COR-L47 (cell line): ENCODE data around the gene SLC6A9.

Experiments
- DNase-seq: peaks from one replicate; lab custom pipeline; 2025; lab: John Stamatoyannopoulos, UW

Gene SLC6A9

DNA sequence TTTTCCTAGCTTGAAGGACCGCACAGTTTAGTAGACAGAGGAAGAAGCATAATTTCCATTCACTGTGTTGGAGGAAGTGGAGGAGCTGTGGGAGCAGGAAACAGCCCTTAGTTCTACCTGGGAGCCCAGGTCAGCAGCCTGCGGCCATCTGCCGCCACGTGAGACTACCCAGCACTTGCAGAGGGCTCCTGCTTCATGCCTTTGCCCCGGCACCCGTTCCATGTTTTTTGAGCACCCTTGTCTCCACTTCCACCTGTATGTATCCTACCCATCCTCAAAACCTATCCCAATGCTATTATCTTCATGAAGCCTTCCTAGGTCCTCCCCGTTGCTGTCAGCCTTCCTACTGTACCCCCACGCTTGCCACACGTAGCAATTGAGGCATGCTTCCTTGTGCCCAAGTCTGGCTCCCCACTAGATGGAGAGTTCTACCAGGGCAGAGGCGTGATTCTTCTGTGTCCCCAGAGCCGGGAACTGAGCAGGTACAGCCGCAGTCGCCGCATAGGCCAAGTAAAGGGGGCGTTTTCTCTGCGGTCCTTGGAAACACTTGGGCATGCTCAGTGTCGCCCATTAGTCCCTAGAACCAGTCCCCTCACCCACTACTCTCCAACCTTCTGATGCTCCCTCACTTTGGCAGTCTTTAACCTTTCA, 1.9 kb downstream of the SLC6A9 start:
- no peak for DNase-seq

DNA sequence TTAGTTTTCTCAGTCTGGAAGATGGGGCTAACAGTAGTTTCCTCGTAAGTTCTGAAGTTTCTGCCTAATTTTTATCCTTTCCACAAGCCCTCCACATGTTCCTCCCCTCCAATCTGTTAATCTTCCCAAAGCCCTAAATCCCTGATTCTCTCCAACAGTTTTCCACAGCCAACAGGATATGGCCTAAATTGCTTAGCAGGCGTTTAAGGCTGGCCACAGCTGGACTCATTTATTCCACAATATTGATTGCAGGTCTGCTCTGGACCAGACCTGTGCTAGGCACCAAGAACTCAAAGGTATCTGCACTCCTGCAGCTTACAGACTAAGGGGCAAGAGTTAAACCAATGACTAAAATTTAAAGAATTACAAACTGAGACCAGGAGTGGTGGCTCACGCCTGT, 3.9 kb downstream of the SLC6A9 start:
- no peak for DNase-seq

DNA sequence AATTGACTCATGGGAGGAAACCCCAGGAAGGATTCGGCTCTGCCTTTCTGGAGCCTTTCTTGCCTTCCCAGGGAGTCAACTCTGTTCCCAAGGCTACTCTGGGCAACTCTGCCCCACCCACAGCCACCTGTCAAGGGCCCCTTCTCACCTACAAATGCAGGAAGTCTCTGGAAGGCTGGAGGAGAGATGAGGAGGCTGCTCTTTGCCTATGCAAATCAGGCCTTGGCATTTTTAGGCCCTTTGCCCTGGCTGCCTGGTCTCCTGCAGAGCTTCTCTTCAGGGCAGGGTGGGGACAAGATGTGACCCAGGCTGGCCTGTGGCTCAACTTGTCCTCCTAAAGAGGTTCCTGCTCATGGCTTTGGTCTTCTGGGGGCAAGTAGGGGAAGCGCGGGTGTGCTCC, 5.4 kb downstream of the SLC6A9 start:
- DNase-seq: no peak

DNA sequence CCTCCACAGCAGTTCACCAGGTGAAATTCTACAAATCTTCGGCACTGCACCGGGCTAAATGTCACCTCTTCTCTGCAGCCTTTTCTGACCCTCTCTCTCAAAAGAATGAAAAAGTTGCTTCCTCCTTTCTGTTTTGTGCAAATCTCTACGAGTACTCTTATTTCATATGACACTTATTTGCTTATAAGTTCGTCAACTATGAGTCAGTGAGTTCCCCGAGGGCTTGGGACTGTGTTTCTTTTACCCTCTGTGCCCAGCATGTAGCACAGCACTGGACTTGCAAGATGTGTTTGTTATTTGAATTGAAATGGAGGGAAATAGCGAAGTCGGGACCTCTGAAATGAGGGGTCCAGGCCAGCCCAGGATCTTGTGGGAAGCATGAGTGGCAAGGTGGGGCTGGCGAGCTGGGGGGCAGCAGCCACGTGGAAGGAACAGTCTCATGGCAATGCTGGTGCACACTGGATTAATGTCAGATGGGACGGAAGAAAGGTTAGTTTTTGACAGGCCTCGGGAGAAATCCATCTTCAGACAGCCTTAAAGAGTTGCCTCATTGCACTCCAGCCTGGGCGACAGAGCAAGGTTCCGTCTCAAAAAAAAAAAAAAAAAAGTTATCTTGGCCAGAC, 6.2 kb downstream of the SLC6A9 start:
- no peak for DNase-seq

DNA sequence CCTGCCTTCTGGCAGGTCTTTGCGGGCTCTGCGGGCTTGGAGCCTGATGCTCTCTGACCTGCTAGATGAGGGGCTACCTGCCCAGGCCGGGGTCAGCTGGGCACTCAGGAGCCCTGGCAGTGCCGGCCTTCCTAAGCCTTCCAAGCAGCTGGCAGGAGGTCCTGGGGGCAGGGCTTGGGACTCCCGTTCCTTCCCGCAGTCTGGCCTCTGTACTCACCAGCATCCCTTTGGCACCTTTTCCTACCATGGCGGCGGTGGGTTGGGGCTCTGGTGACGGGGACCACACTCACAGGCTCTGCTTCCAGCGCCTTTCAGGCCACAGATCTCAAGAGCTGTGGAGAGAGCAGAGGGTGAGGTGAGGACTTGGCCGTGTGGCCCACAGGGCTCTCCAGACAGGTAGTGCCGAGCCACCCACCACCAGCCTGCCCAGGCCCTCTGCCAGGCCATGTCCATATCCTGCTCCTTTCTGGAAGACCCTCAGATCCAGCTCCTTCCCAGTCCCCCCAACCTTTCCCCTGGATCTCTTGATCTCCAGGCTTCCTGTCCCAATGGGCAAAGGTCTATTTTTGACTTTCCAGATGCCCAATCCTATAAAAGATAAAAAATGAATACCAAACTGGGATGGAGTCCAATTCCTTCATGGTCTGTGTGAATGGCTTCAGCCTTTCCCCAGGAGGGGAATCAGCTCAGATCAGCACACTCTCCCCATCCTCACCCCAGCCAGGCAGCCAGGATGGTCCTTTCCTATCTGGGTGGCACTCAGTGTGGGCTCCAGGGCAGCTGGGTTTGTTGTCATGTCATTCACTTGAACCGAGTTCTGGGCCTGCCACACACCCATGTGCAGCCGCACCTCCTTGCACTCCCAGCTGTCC, 7.0 kb downstream of the SLC6A9 start:
- no peak for DNase-seq

DNA sequence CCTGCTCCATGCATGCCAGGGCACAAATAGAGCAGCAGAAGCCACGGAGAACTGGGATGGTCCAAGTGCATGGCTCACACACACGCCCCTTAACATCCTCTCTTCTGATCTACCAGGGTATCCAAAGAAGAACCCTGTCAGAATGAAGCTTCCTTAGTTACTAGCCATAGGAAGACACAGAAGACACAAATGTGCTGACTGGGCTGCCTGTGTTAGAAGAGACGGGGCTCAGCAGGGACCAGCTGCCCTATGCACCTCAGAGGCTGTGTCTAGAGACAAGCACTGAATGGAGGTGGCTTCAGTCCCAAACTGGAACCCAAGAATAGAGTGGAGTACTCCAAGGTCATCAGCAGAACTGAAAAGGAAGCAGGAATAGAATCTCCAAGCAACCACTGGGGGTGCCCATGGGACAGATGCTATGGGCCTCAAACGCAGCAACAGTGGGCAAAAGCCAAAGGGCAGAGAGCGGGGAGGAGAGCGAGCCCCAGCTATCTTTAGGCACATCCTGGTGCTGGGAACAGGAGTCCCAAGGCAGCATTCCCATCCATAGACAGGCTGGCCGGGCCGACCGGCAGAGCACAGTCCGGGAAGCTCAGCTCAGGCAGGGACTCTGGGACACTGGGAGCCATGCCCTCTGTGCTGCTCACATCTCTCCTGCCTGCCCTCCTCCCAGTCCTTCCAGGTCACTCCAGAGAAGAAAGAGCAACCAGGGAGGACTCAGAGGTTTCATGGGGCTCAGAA, 9.5 kb downstream of the SLC6A9 start:
- no peak for DNase-seq

DNA sequence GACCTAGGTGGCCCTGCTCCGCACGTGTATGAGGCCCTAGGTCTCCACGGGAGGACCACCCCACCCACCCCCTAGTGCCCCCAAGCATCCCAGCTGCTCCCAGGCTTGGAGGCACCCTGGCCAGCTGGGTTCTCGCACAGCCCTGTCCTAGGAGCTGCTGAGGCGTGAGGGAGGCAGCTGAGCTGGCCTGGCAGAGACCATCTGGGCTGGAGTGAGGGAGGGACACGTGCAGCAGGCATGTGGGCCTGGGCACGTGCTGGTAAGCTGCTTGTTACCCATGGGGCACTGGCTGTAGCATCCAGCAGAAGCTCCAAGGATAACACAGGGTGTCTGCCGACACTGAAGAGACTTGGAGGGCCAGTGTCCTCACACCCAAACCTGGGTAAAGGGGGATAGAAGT, 10.1 kb downstream of the SLC6A9 start:
- DNase-seq: no peak

DNA sequence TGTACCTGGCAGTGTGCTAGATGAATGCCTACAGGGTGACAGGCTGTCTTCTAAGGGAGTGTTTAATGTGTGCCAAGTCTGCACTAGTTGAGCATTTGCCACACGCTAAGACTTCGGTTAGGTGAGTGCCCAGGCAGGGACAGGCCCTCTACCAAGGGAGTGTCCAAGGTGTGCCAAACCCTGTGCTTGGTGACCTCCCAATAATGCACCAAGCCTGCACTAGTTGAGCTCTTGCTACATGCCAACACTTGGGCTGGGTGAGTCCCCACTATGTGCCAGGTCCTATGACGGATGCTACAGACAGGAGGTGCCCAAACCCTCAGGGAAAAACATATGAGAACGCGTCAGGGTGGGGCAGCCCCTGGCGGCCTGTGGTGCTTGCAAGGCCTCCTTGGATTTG, 10.8 kb downstream of the SLC6A9 start:
- DNase-seq: no peak

DNA sequence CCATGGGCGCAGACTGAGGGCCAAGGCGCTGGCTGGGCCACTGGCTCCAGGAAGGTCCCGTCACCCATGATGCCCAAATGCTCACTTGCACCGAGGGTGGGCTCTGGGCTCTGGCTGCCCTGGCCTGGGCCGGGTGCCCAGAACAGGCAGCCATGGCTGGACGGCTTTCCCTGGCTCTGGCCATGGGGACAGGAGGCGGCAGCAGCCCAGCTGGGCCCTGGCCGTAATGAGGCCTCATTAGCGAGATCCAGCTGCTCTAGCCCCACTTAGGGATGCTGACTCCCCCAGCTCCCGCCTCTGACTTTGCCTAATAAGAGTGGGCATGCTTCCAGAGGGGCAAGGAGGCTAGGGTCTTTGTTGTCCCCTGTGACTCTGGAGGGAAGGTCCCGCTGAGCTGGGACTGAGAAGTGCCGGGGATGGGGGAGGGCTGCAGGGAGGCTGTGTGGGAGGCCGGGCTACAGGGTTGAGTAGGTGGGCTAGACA, 11.8 kb downstream of the SLC6A9 start:
- DNase-seq: no peak

DNA sequence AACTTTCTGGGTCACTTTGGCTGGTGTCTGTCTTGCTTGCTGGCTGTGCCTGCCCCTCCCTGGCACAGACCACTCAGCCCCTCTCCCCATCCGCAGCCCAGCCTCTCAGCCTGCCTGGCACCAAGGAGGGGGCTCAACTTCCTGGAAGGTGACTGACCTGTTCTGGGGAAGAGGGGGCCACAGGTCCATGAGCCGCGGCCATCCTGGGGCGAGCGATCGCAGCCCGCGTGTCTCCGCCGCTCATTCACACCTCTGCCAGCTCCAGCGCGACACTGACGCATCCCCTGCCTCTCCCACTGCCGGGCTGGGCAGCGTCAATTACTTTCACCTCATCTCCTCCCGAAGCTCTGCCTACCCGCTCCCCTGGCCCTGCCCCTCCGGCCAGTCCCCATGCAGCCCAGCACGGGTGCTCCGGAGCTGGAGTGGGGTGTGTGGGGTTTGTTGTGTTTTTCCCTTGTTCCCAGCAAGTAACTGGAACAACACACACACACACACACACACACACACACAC, 14.3 kb downstream of the SLC6A9 start:
- no peak for DNase-seq

DNA sequence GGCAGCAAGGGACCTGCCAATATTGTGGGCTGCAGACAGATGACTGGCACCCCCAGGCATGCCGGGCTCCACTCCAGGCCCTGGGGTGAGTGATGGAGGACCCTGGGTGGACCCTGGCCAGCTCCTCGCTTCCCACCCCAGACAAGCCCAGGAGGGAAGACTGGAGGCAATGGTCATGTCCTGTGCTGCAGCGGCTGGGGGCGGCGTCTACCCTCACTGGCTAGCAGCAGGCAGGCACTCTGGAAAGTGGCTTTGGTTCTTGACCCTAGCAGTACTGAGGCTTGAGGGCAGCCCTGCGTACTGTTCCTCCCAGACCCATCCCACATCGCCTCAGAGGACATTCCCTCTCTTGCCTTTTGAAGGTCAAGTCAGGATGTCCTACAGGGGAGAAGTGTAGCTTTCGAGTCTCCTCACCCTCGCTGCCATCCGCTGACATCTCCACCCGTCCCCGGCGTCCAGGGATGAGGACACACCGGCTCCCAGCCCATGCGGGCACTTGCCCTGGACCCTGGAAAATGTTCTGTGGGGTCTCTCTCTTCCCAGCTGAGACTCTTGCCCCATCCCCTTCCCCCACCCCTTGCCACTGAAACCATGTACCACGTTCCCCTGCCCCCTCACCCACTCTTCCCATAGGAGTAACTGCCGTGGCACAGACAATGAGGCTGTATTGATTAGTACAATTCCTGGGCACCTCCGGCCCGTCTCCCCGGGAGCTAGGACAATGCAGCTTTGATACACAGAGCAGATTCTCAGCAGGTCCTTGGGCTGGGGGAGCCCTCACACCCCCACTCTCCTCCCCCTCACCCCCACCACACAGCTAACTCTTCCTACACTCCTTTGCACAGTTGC, 15.0 kb downstream of the SLC6A9 start:
- DNase-seq: no peak

DNA sequence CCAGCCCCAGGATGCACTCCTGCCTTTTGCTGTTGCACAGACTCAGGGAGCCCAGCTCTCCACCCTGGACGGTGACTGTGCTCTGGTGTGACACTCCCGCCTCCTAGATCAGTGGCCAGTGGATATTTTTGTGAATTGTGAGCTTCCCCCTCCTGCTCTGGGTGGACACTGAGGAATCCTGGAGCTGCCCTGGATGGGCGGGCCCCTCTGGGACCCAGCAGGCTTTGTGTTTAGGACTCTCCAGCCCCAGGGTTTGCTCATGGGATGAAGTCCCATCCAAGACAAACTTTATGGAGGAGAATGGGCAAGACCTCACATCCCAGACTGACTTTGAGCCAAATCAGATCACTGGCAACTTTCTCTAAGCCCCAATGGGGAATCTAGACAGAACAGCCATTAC, 16.1 kb downstream of the SLC6A9 start:
- DNase-seq: no peak

DNA sequence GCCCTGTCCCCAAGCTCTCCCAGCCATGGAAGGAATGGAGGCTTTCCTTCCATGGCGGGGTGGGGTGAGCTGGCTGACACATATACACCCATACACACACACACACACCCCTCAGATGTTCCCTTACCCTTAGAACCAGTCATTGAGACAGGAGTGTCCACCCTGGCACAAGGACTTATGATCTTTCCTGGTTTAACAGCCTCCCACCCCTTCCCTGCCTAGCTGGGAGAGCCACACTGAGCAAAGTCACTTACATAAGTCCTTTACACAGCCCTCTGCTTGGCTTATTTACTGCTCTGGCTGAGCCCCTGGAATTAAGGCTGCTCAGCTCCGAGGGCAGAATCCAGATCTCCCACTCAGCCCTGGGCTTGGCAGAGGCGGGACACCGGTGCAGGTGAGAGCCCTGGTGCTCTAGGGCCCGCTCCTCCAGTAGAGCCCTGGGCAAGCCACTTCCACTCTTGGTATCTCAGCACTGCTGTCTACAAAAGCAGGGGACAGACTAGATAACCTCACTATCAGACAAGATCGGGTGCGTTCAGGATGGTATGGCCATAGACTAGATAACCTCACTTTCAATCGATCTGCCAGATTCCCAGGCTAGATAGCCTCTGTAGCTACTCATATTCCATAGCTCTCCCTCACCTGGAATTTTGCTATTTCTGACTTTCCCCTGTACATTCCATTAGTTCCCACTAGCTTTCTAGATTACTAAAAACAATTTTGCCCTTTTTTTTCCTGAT, 16.7 kb downstream of the SLC6A9 start:
- DNase-seq: no peak

DNA sequence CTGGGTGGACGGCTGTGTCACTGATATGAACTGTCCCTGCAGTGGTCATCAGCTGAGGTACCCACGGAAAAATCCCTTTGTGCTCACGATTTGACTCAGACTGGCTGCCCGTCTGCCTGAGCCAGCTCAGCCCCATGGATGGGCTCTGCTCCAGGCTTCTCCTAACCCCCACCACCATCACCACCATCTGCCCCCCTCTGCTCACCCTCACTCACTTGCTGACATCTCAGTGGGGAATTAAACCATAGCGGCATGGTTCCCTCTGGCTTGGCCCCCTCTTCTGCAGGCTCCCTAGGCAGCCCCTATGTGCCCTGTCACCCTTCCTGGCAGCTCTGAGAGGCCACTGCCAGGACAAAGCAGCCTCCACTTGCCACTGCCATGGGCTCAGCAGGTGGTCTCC, 17.3 kb downstream of the SLC6A9 start:
- DNase-seq: no peak

DNA sequence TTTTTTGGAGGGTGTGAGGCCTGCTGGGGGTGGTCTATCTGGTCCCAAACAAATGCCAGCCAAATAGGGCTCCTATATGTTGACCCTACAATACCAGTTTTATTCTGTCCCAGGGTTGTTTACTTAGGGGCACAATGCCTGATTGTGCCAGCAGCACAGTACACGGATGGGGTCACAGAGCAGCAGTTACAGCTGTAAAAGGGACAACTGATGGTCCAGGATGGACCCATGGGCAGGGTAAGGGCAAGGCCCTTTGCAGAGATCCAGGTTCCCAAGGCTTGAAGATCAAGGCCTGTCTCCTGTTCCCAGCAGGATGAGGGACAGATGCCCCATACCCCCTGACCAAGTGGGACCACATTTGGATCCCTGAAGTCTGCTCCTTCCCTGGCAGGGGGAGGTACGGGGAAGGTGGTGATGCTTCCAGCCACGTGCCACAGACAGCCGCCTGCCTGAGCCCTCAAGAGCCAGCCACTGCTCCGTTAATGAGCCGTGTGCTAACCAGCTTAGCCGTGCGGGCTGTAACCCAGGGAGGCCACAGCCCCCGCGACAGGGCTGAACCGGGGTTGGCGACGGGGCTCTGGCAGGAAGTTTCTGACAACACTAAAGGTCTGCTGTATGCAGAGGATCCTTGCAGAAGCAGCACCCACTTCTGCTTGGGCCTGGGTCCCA, 18.2 kb downstream of the SLC6A9 start:
- DNase-seq: no peak

DNA sequence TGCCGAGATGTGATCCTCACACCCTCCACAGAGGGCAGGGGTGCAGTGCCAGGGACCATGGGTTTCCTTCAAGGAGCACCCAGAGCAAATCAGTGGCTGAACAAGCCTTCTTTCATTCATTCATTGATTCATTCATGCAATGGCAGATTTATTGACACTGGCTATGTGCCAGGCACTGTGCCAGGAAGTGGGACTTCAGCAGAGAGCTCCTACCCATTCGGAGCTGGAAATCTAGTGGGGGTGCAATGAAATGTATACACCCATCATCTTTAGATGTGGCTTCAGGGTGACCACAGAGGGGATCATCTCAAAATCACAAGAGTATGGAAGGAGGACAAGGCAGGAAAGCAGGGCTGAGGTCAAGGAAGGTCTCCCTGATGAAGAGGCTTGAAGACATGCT, 18.9 kb downstream of the SLC6A9 start:
- DNase-seq: no peak

DNA sequence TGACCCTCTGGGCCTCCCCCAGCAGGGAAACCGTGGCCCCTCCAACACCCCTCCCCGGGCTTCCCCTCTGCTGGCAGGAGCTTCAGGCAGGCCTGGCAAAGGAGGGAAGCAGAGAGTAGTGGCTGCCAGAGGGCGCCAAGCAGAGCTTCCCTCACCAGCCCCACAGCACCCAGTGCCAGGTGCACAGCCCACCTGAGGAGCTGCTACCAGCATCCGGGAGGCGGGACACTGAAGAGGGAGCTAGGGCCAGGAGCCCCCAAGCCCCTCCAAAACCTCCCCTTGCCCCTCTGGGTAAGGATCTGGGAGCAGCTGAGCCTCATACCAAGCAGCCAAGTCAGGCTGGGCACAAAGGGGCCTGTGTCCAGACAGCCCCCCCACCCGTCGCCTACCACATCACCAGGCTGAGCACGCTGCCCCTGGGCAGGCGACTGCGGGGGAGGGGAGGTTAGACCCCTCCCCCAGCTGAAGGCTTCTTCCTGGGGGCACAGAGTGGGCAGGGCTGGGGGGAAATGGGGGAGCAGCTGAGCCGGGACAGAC, 20.3 kb downstream of the SLC6A9 start:
- no peak for DNase-seq

DNA sequence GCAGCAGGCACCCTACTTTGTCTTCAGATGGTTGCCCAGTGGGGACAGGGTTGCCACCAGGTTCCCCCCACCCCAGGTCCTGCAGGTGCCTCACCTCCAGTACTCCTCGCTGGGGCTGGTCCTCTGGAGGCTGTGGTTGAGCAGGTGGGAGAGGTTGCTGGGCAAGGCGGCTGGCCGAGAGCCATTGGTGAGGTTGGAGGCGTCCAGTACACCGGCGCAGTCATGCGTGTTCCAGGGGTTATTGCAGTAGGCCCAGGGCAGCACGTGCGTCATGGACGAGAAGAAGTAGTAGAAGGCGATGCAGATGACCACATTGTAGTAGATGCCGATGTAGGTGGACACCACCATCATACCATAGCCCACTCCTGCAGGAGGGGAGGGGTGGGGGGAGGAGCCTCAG, 23.0 kb downstream of the SLC6A9 start:
- DNase-seq: no peak

DNA sequence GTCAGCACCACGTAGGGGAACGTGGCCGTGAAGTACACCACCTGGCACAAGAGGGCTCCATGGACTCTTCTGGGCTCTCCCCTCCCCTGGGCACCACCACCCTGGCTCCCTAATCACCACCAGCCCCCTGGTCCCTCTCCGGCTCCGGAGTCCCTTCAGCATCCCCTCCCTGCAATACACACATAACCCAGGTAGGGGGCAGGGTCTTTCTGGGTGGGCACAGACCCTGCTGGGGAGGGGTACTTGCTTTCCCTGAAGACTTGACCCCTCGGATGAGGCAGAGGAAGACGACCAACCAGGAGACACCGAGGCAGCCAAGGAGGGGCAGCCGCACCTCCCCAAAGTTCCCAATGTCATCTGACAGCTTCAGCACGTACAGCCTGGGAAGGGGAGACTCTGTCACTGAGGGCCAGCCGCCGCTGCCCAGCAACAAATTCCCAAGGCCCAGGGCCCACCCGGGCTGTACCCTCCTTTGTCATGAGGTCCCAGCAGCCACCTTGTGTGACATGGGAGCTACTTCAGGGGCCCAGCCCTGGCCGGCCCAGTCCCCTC, 28.6 kb downstream of the SLC6A9 start:
- no peak for DNase-seq
